ENCODE measurements around the gene ABCD3.

The ABCD3 gene

DNA sequence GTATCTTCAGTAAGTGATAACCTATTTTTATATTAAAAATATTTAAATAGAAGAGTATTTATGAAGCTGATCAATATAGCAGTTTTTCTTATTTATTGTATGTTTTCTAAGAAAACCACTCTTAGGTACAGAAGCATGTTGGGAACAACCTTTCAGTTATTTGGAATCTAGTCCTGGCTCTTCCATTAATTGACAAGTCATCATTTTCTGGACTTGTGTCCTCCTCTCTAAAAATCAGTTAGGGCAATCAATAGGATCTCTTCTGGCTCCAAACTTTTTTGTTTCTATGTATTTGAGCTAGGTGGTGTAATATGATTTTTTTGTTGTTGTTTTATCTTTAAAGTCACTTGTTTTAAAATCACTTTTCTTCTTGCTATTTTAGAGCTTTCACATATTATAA is 57.0 kb downstream of the ABCD3 start:
- Mint-ChIP-seq H3K36me3 (ENCODE audit: low read depth) (peaks cover 12% of the 10 kb centered on the region), H3K27me3 (ENCODE audit: low read depth, poor library complexity) (no peaks in the 10 kb centered on the region), H3K4me1 (no peaks in the 10 kb centered on the region), H3K27ac (no peak overlapping the region), H3K4me3 (no peak overlapping the region), H3K9me3 (no peaks in the 10 kb centered on the region)
- TF ChIP-seq, protein P1, sequence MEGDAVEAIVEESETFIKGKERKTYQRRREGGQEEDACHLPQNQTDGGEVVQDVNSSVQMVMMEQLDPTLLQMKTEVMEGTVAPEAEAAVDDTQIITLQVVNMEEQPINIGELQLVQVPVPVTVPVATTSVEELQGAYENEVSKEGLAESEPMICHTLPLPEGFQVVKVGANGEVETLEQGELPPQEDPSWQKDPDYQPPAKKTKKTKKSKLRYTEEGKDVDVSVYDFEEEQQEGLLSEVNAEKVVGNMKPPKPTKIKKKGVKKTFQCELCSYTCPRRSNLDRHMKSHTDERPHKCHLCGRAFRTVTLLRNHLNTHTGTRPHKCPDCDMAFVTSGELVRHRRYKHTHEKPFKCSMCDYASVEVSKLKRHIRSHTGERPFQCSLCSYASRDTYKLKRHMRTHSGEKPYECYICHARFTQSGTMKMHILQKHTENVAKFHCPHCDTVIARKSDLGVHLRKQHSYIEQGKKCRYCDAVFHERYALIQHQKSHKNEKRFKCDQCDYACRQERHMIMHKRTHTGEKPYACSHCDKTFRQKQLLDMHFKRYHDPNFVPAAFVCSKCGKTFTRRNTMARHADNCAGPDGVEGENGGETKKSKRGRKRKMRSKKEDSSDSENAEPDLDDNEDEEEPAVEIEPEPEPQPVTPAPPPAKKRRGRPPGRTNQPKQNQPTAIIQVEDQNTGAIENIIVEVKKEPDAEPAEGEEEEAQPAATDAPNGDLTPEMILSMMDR (IDR thresholded peaks at IDR 0.05) = no peak
- no peak for DNase-seq

DNA sequence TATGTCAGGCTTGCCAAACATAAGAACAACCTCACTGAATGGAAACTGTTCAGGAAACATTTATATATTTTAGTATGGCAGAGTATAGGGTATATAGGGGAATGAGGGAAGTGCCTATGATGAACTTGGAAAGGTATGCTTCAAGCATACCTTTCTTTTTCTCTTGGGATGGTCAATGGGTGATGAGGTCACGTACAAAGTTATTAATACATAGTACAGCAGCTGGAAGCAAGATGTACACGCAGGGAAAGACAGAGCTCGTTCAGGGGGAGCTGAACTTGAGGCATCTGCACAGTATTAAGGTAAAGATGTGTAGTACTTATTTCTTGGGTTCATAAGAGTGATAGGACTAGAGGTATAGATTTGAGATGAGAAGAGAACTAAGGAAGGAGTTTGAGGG is 61.5 kb downstream of the ABCD3 start:
- Mint-ChIP-seq H3K9me3 (no peaks in the 10 kb centered on the region), H3K27ac (no peak overlapping the region), H3K4me1 (peaks cover 5% of the 10 kb centered on the region), H3K36me3 (ENCODE audit: low read depth) (peaks cover 24% of the 10 kb centered on the region), H3K27me3 (ENCODE audit: low read depth, poor library complexity) (no peaks in the 10 kb centered on the region), H3K4me3 (no peak overlapping the region)
- DNase-seq = no peak
- TF ChIP-seq, protein P1 (IDR thresholded peaks at IDR 0.05) = no peak

DNA sequence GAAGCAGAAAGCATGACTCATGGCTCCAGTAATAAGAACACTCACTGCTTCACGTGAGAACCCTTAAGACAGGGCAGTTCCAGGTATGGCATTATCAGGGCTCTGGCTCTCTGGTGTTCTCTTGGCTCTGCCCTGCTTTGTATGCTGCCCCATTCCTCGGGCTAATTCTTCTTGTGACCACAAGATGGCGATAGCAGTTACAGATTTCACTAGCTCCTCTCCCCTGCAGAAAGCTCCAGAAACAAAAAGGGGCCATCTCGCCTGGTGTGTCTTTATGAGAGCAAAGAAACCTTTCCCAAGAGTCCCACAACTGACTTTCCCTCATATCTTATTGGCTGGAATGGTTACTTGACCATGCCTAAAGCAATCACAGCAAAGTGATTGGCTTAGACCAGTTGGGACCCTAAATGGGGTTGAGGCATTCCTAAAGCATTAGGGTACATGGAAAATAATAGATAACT is 63.3 kb downstream of the ABCD3 start:
- peak; percentile 44 for DNase-seq
- Mint-ChIP-seq H3K27me3 (ENCODE audit: low read depth, poor library complexity) (no peaks in the 10 kb centered on the region), H3K9me3 (no peaks in the 10 kb centered on the region), H3K4me3 (no peak overlapping the region), H3K27ac (no peak overlapping the region), H3K36me3 (ENCODE audit: low read depth) (peaks cover 28% of the 10 kb centered on the region), H3K4me1 (peaks cover 5% of the 10 kb centered on the region)
- TF ChIP-seq, protein P1 (IDR thresholded peaks at IDR 0.05) = peak; percentile 84

DNA sequence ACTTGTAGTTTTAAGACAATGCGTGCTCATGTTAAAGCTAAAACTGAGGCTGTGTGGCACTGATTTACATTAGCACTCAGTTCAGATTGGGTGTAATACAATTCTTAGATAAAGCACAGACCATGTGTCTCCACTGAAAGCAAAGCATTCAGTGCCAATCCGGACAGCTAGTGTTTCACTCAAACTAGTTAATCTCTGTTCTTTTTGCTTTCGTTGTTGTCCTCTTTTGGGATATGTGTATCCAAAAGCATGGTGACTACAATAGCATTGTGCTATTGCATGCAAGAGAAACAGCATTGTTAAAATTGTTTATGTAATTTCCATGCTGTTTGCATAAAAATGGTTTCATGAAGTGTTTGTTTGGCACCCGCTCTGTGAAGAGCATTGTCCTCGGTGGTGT is 68.8 kb downstream of the ABCD3 start:
- H3K27me3 Mint-ChIP-seq (ENCODE audit: low read depth, poor library complexity) = no peaks in the 10 kb centered on the region
- no peak overlapping the region for H3K4me3 Mint-ChIP-seq
- H3K9me3 Mint-ChIP-seq = no peaks in the 10 kb centered on the region
- DNase-seq = no peak
- TF ChIP-seq, protein P1 (IDR thresholded peaks at IDR 0.05) = no peak
- no peaks in the 10 kb centered on the region for H3K4me1 Mint-ChIP-seq
- peaks cover 54% of the 10 kb centered on the region for H3K36me3 Mint-ChIP-seq (ENCODE audit: low read depth)
- no peak overlapping the region for H3K27ac Mint-ChIP-seq

DNA sequence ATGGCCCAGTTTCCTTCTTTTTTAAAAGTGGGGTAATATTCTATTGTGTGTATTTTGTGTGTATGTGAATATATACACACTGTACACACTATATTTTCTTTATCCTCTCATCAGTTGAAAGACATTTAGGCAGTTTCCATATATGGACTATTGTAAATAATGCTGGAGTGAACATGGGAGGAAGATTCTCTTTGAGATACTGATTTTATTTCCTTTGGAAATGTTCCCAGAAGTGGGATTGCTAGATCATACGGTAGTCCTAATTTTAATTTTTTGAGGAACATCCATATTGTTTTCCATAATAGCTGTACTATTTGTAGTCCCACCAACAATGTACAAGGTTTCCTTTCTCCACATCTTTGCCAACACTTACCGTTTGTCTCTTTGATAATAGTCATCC is 72.4 kb downstream of the ABCD3 start:
- Mint-ChIP-seq H3K36me3 (ENCODE audit: low read depth) (peaks cover 55% of the 10 kb centered on the region), H3K27me3 (ENCODE audit: low read depth, poor library complexity) (no peaks in the 10 kb centered on the region), H3K27ac (no peak overlapping the region), H3K4me1 (no peaks in the 10 kb centered on the region), H3K9me3 (no peaks in the 10 kb centered on the region), H3K4me3 (no peak overlapping the region)
- TF ChIP-seq, protein P1 (IDR thresholded peaks at IDR 0.05) = no peak
- no peak for DNase-seq

DNA sequence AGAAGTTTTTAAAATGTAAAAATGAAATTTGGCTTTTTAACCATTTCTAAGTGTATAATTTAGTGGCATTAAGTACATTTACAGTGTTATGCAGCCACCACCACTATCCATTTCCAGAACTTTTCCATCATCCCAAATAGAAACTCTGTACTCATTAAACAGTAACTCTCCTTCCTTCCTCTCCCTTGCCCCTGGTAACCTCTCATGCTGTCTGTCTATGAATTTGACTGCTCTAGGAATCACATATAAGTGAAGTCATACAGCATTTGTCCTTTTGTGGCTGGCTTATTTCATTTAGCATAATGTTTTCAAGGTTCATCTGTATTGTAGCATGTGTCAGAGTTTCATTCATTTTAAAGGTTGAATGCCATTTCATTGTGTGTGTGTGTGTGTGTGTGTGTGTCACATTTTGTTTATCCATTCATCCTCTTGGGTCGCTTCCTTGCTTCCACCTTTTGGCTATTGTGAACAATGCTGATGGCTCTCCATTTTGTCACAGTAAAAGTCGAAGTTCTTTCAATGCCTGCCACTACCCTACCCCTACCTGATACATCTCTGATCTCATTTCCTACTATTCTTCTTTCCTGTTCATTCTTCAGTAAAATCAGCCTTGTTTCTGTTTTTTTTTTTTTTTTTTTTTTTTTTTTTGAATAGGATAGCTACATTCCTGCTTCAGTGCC is 78.0 kb downstream of the ABCD3 start:
- TF ChIP-seq, protein P1 (IDR thresholded peaks at IDR 0.05) = no peak
- peaks cover 66% of the 10 kb centered on the region for H3K36me3 Mint-ChIP-seq (ENCODE audit: low read depth)
- no peak overlapping the region for H3K27ac Mint-ChIP-seq

More for the DNA sequence above, 78.0 kb downstream of the ABCD3 start:
- DNase-seq = no peak
- no peak overlapping the region for H3K4me3 Mint-ChIP-seq
- H3K9me3 Mint-ChIP-seq = no peaks in the 10 kb centered on the region
- no peaks in the 10 kb centered on the region for H3K27me3 Mint-ChIP-seq (ENCODE audit: low read depth, poor library complexity)
- no peaks in the 10 kb centered on the region for H3K4me1 Mint-ChIP-seq

Measured in nephron progenitor cell (in vitro differentiated cells).